Activated T-helper 2 cell treated with anti-CD3 and anti-CD28 coated beads, Interferon-gamma antibody, Interleukin-2, Interleukin-4, amounts not matched to agents 10 μg/mL and 5 μg/mL and 100 μg/mL, durations not matched to agents 14 hours and 24 hours and 36 hours (primary cell): ENCODE data around the gene ACYP2. TPM values are rescaled to one million over a fixed set of nuclear protein-coding genes. Genes with fewer than 3 reads are reported as not detected.
"Not testable (repeated sequence)": the region's sequence is repeated elsewhere in the genome, so short reads cannot be mapped to it uniquely, and the experiment has no call there.

ENCODE experiments used
- DNase-seq: peaks from one replicate; pipeline ENCODE4 v3.0.0; 2021; ENCODE audit warnings: low spot score
- H3K27ac Mint-ChIP-seq: one replicate; pipeline ENCODE4 v1.8.0; 2021; ENCODE audit warnings: mixed read lengths
- H3K27me3 Mint-ChIP-seq: one replicate; pipeline ENCODE4 v1.8.0; 2021; ENCODE audit warnings: low read depth, mixed read lengths
- H3K36me3 Mint-ChIP-seq: one replicate; pipeline ENCODE4 v1.8.0; 2021; ENCODE audit warnings: low read depth, mixed read lengths
- H3K4me1 Mint-ChIP-seq: one replicate; pipeline ENCODE4 v1.8.0; 2021; ENCODE audit warnings: low read depth, mixed read lengths
- H3K4me3 Mint-ChIP-seq: one replicate; pipeline ENCODE4 v1.8.0; 2021; ENCODE audit warnings: low read depth, mild to moderate bottlenecking, moderate library complexity, mixed read lengths
- H3K9me3 Mint-ChIP-seq: one replicate; pipeline ENCODE4 v1.8.0; 2021; ENCODE audit warnings: mixed read lengths
- intact Hi-C: fragments of 100-400 bp; cut with micrococcal nuclease; formaldehyde crosslinking; loops from one replicate; pipeline ENCODE4 v1.15.1; 2023
- total RNA-seq: library from RNA; stranded (reverse); gene quantifications from 2 replicates; pipeline ENCODE4 v1.2.3, GENCODE V29; 2022

The ACYP2 gene
- total RNA-seq, 1 donor from 2014 or later = 6.5 TPM

- H3K4me1 Mint-ChIP-seq = peaks cover 3% of the 10 kb centered on the region
- no peak overlapping the region for H3K4me3 Mint-ChIP-seq
- DNase-seq = no peak
- intact Hi-C loops = no loop called here
- no peak overlapping the region for H3K27ac Mint-ChIP-seq
- peaks cover 7% of the 10 kb centered on the region for H3K27me3 Mint-ChIP-seq
- H3K36me3 Mint-ChIP-seq = no peaks in the 10 kb centered on the region
- no peaks in the 10 kb centered on the region for H3K9me3 Mint-ChIP-seq
These were observed 164.0 kb downstream of the ACYP2 start for GRCh38 chr2:54279385-54279784.

GRCh38 chr2:54284826-54285225, 169.4 kb downstream of the ACYP2 start:
- Mint-ChIP-seq H3K4me1 (no peaks in the 10 kb centered on the region), H3K36me3 (no peaks in the 10 kb centered on the region), H3K27me3 (peaks cover 7% of the 10 kb centered on the region), H3K9me3 (no peaks in the 10 kb centered on the region), H3K4me3 (no peak overlapping the region), H3K27ac (no peak overlapping the region)
- no peak for DNase-seq
- intact Hi-C loops = no loop called here

- intact Hi-C loops = no loop called here
These were observed 170.0 kb downstream of the ACYP2 start for GRCh38 chr2:54285451-54285850.

GRCh38 chr2:54287532-54287931, 172.1 kb downstream of the ACYP2 start:
- Mint-ChIP-seq H3K9me3 (no peaks in the 10 kb centered on the region), H3K4me3 (no peak overlapping the region), H3K4me1 (no peaks in the 10 kb centered on the region), H3K27me3 (peaks cover under 1% of the 10 kb centered on the region), H3K36me3 (no peaks in the 10 kb centered on the region), H3K27ac (no peak overlapping the region)
- intact Hi-C loops = no loop called here
- DNase-seq = no peak

More at GRCh38 chr2:54285451-54285850, 170.0 kb downstream of the ACYP2 start:
- Mint-ChIP-seq H3K36me3 (no peaks in the 10 kb centered on the region), H3K27me3 (peaks cover 7% of the 10 kb centered on the region), H3K4me3 (no peak overlapping the region), H3K9me3 (no peaks in the 10 kb centered on the region), H3K27ac (no peak overlapping the region), H3K4me1 (no peaks in the 10 kb centered on the region)
- no peak for DNase-seq

- intact Hi-C loops = no loop called here
- no peak overlapping the region for H3K4me3 Mint-ChIP-seq
- H3K27me3 Mint-ChIP-seq = no peaks in the 10 kb centered on the region
- no peaks in the 10 kb centered on the region for H3K9me3 Mint-ChIP-seq
- H3K36me3 Mint-ChIP-seq = no peaks in the 10 kb centered on the region
- no peaks in the 10 kb centered on the region for H3K4me1 Mint-ChIP-seq
- no peak for DNase-seq
- no peak overlapping the region for H3K27ac Mint-ChIP-seq
These were observed 174.5 kb downstream of the ACYP2 start for GRCh38 chr2:54289917-54290316.

- Mint-ChIP-seq H3K36me3 (no peaks in the 10 kb centered on the region), H3K4me3 (no peak overlapping the region), H3K27me3 (no peaks in the 10 kb centered on the region), H3K9me3 (no peaks in the 10 kb centered on the region), H3K4me1 (no peaks in the 10 kb centered on the region), H3K27ac (no peak overlapping the region)
- intact Hi-C loops = no loop called here
- DNase-seq = no peak
These were observed 175.1 kb downstream of the ACYP2 start for GRCh38 chr2:54290356-54291025.

GRCh38 chr2:54294665-54295064, 179.2 kb downstream of the ACYP2 start:
- H3K36me3 Mint-ChIP-seq, H3K27ac Mint-ChIP-seq, H3K4me1 Mint-ChIP-seq, H3K9me3 Mint-ChIP-seq, DNase-seq, H3K4me3 Mint-ChIP-seq, intact Hi-C loops, H3K27me3 Mint-ChIP-seq: not testable (repeated sequence)

- no peaks in the 10 kb centered on the region for H3K4me1 Mint-ChIP-seq
- intact Hi-C loops = no loop called here
These were observed 180.5 kb downstream of the ACYP2 start for GRCh38 chr2:54295911-54296310.

GRCh38 chr2:54298514-54298913, 183.1 kb downstream of the ACYP2 start:
- no peak for DNase-seq
- intact Hi-C loops = no loop called here
- H3K27ac Mint-ChIP-seq = no peak overlapping the region

More at GRCh38 chr2:54295911-54296310, 180.5 kb downstream of the ACYP2 start:
- DNase-seq = no peak
- Mint-ChIP-seq H3K27me3 (no peaks in the 10 kb centered on the region), H3K36me3 (no peaks in the 10 kb centered on the region), H3K4me3 (no peak overlapping the region), H3K27ac (no peak overlapping the region), H3K9me3 (no peaks in the 10 kb centered on the region)

GRCh38 chr2:54303631-54304030, 188.2 kb downstream of the ACYP2 start:
- Mint-ChIP-seq H3K36me3 (no peaks in the 10 kb centered on the region), H3K27ac (no peak overlapping the region), H3K9me3 (no peaks in the 10 kb centered on the region), H3K4me1 (no peaks in the 10 kb centered on the region), H3K4me3 (no peak overlapping the region), H3K27me3 (no peaks in the 10 kb centered on the region)
- intact Hi-C loops = no loop called here
- DNase-seq = no peak

More at GRCh38 chr2:54298514-54298913, 183.1 kb downstream of the ACYP2 start:
- Mint-ChIP-seq H3K36me3 (no peaks in the 10 kb centered on the region), H3K4me3 (no peak overlapping the region), H3K4me1 (no peaks in the 10 kb centered on the region), H3K27me3 (no peaks in the 10 kb centered on the region), H3K9me3 (no peaks in the 10 kb centered on the region)

GRCh38 chr2:54306556-54306955, 191.1 kb downstream of the ACYP2 start:
- Mint-ChIP-seq H3K27me3 (peaks cover 2% of the 10 kb centered on the region), H3K27ac (no peak overlapping the region), H3K4me1 (no peaks in the 10 kb centered on the region), H3K9me3 (no peaks in the 10 kb centered on the region), H3K4me3 (no peak overlapping the region), H3K36me3 (no peaks in the 10 kb centered on the region)
- intact Hi-C loops = no loop called here
- DNase-seq = no peak

- Mint-ChIP-seq H3K4me3 (no peak overlapping the region), H3K4me1 (no peaks in the 10 kb centered on the region), H3K27ac (no peak overlapping the region), H3K36me3 (no peaks in the 10 kb centered on the region), H3K27me3 (peaks cover 2% of the 10 kb centered on the region), H3K9me3 (no peaks in the 10 kb centered on the region)
- intact Hi-C loops = no loop called here
- no peak for DNase-seq
These were observed 192.8 kb downstream of the ACYP2 start for GRCh38 chr2:54308186-54308585.

GRCh38 chr2:54308782-54309181, 193.4 kb downstream of the ACYP2 start:
- Mint-ChIP-seq H3K27me3 (peaks cover 2% of the 10 kb centered on the region), H3K4me3 (no peak overlapping the region), H3K9me3 (no peaks in the 10 kb centered on the region), H3K4me1 (no peaks in the 10 kb centered on the region), H3K36me3 (no peaks in the 10 kb centered on the region), H3K27ac (no peak overlapping the region)
- DNase-seq = no peak
- intact Hi-C loops = no loop called here

- Mint-ChIP-seq H3K36me3 (no peaks in the 10 kb centered on the region), H3K9me3 (no peaks in the 10 kb centered on the region), H3K27me3 (peaks cover 3% of the 10 kb centered on the region), H3K4me1 (no peaks in the 10 kb centered on the region), H3K27ac (no peak overlapping the region), H3K4me3 (no peak overlapping the region)
- intact Hi-C loops = no loop called here
- no peak for DNase-seq
These were observed 194.9 kb downstream of the ACYP2 start for GRCh38 chr2:54310311-54310710.
